Measurements from ENCODE around the gene ABHD6.
A peak's percentile ranks its signal among the peaks of the same experiment; 100 is the strongest.

ABHD6 gene

GRCh38 chr3:58324391-58325390 lies 87.1 kb downstream of the ABHD6 start:
- WGBS, 2 experiments (ENCODE audit: insufficient coverage in 2 of 2): 94 to 95% methylated on average over 4 to 5 of the region's 7 CpGs
- Histone ChIP-seq H3K4me3 (ENCODE audit: extremely low read depth, insufficient read depth, low read length, poor library complexity, severe bottlenecking) (no peak overlapping the region), H3K36me3 (ENCODE audit: control insufficient read depth, insufficient read depth, low read length) (peaks cover 6% of the 10 kb centered on the region), H3K4me1 (ENCODE audit: control insufficient read depth, insufficient read depth, low read length, poor library complexity, severe bottlenecking) (peaks cover 6% of the 10 kb centered on the region), H3K9me3 (ENCODE audit: control insufficient read depth, low read length) (no peaks in the 10 kb centered on the region), H3K27ac (ENCODE audit: low read depth, low read length, severe bottlenecking) (no peak overlapping the region)

GRCh38 chr3:58325525-58325992 lies 88.0 kb downstream of the ABHD6 start:
- no CpG with 5 or more reads among the region's 2 CpGs for whole genome bisulfite sequencing, 2 experiments (ENCODE audit: insufficient coverage in 2 of 2)
- Histone ChIP-seq H3K9me3 (ENCODE audit: control insufficient read depth, low read length) (no peaks in the 10 kb centered on the region), H3K27ac (ENCODE audit: low read depth, low read length, severe bottlenecking) (no peak overlapping the region), H3K4me3 (ENCODE audit: extremely low read depth, insufficient read depth, low read length, poor library complexity, severe bottlenecking) (no peak overlapping the region), H3K4me1 (ENCODE audit: control insufficient read depth, insufficient read depth, low read length, poor library complexity, severe bottlenecking) (peaks cover 6% of the 10 kb centered on the region), H3K36me3 (ENCODE audit: control insufficient read depth, insufficient read depth, low read length) (peaks cover 3% of the 10 kb centered on the region)

GRCh38 chr3:58326267-58326900 lies 88.8 kb downstream of the ABHD6 start:
- no peaks in the 10 kb centered on the region for H3K9me3 ChIP-seq (ENCODE audit: control insufficient read depth, low read length)
- 81 to 96% methylated on average over 5 of the region's 8 CpGs for WGBS, 2 experiments (ENCODE audit: insufficient coverage in 2 of 2)
- H3K4me3 ChIP-seq (ENCODE audit: extremely low read depth, insufficient read depth, low read length, poor library complexity, severe bottlenecking): no peak overlapping the region
- peaks cover 6% of the 10 kb centered on the region for H3K4me1 ChIP-seq (ENCODE audit: control insufficient read depth, insufficient read depth, low read length, poor library complexity, severe bottlenecking)
- H3K27ac ChIP-seq (ENCODE audit: low read depth, low read length, severe bottlenecking): no peak overlapping the region
- no peaks in the 10 kb centered on the region for H3K36me3 ChIP-seq (ENCODE audit: control insufficient read depth, insufficient read depth, low read length)

- no peaks in the 10 kb centered on the region for H3K9me3 ChIP-seq (ENCODE audit: control insufficient read depth, low read length)
- peaks cover 11% of the 10 kb centered on the region for H3K4me1 ChIP-seq (ENCODE audit: control insufficient read depth, insufficient read depth, low read length, poor library complexity, severe bottlenecking)
- 92 to 93% methylated on average over 3 to 7 of the region's 8 CpGs for WGBS, 2 experiments (ENCODE audit: insufficient coverage in 2 of 2)
- no peak overlapping the region for H3K27ac ChIP-seq (ENCODE audit: low read depth, low read length, severe bottlenecking)
- H3K4me3 ChIP-seq (ENCODE audit: extremely low read depth, insufficient read depth, low read length, poor library complexity, severe bottlenecking): no peak overlapping the region
- H3K36me3 ChIP-seq (ENCODE audit: control insufficient read depth, insufficient read depth, low read length): no peaks in the 10 kb centered on the region
Observed at GRCh38 chr3:58329150-58329921, 91.7 kb downstream of the ABHD6 start.

- WGBS, 2 experiments (ENCODE audit: insufficient coverage in 2 of 2): 90 to 95% methylated on average over 2 to 3 of the region's 5 CpGs
- Histone ChIP-seq H3K4me3 (ENCODE audit: extremely low read depth, insufficient read depth, low read length, poor library complexity, severe bottlenecking) (no peak overlapping the region), H3K36me3 (ENCODE audit: control insufficient read depth, insufficient read depth, low read length) (no peaks in the 10 kb centered on the region), H3K27ac (ENCODE audit: low read depth, low read length, severe bottlenecking) (no peak overlapping the region), H3K9me3 (ENCODE audit: control insufficient read depth, low read length) (no peaks in the 10 kb centered on the region), H3K4me1 (ENCODE audit: control insufficient read depth, insufficient read depth, low read length, poor library complexity, severe bottlenecking) (peaks cover 14% of the 10 kb centered on the region)
Observed at GRCh38 chr3:58329922-58330413, 92.4 kb downstream of the ABHD6 start.

GRCh38 chr3:58331593-58332152 lies 94.1 kb downstream of the ABHD6 start:
- WGBS, 2 experiments (ENCODE audit: insufficient coverage in 2 of 2): 92 to 100% methylated on average over 3 to 4 of the region's 4 CpGs
- Histone ChIP-seq H3K4me1 (ENCODE audit: control insufficient read depth, insufficient read depth, low read length, poor library complexity, severe bottlenecking) (peaks cover 19% of the 10 kb centered on the region), H3K27ac (ENCODE audit: low read depth, low read length, severe bottlenecking) (no peak overlapping the region), H3K9me3 (ENCODE audit: control insufficient read depth, low read length) (no peaks in the 10 kb centered on the region), H3K4me3 (ENCODE audit: extremely low read depth, insufficient read depth, low read length, poor library complexity, severe bottlenecking) (no peak overlapping the region), H3K36me3 (ENCODE audit: control insufficient read depth, insufficient read depth, low read length) (no peaks in the 10 kb centered on the region)

- Histone ChIP-seq H3K4me3 (ENCODE audit: extremely low read depth, insufficient read depth, low read length, poor library complexity, severe bottlenecking) (peak within 1 kb of the TSS; percentile 70), H3K4me1 (ENCODE audit: control insufficient read depth, insufficient read depth, low read length, poor library complexity, severe bottlenecking) (peaks cover 19% of the 10 kb centered on the region), H3K27ac (ENCODE audit: low read depth, low read length, severe bottlenecking) (peak within 1 kb of the TSS; percentile 36), H3K9me3 (ENCODE audit: control insufficient read depth, low read length) (no peaks in the 10 kb centered on the region), H3K36me3 (ENCODE audit: control insufficient read depth, insufficient read depth, low read length) (no peaks in the 10 kb centered on the region)
- 2% methylated on average over 42 to 62 of the region's 79 CpGs for WGBS, 2 experiments (ENCODE audit: insufficient coverage in 2 of 2)
Observed at GRCh38 chr3:58332575-58333188, 95.1 kb downstream of the ABHD6 start, which contains the start of gene PXK. Gene PXK (plus strand): TSS chr3:58332892. CDS start chr3:58332989, 97 bp downstream.

GRCh38 chr3:58333206-58334012 lies 95.8 kb downstream of the ABHD6 start:
- 1 to 2% methylated on average over 25 to 27 of the region's 37 CpGs for WGBS, 2 experiments (ENCODE audit: insufficient coverage in 2 of 2)
- no peaks in the 10 kb centered on the region for H3K9me3 ChIP-seq (ENCODE audit: control insufficient read depth, low read length)
- H3K27ac ChIP-seq (ENCODE audit: low read depth, low read length, severe bottlenecking): peak overlapping the region; percentile 36

GRCh38 chr3:58334013-58334321 lies 96.4 kb downstream of the ABHD6 start:
- H3K4me1 ChIP-seq (ENCODE audit: control insufficient read depth, insufficient read depth, low read length, poor library complexity, severe bottlenecking): peaks cover 19% of the 10 kb centered on the region
- H3K9me3 ChIP-seq (ENCODE audit: control insufficient read depth, low read length): no peaks in the 10 kb centered on the region
- no peak overlapping the region for H3K27ac ChIP-seq (ENCODE audit: low read depth, low read length, severe bottlenecking)
- 33 to 72% methylated on average over 1 to 2 of the region's 4 CpGs for WGBS, 2 experiments (ENCODE audit: insufficient coverage in 2 of 2)
- peak overlapping the region; percentile 70 for H3K4me3 ChIP-seq (ENCODE audit: extremely low read depth, insufficient read depth, low read length, poor library complexity, severe bottlenecking)
- H3K36me3 ChIP-seq (ENCODE audit: control insufficient read depth, insufficient read depth, low read length): no peaks in the 10 kb centered on the region

More at GRCh38 chr3:58333206-58334012, 95.8 kb downstream of the ABHD6 start:
- Histone ChIP-seq H3K36me3 (ENCODE audit: control insufficient read depth, insufficient read depth, low read length) (no peaks in the 10 kb centered on the region), H3K4me3 (ENCODE audit: extremely low read depth, insufficient read depth, low read length, poor library complexity, severe bottlenecking) (peak overlapping the region; percentile 70), H3K4me1 (ENCODE audit: control insufficient read depth, insufficient read depth, low read length, poor library complexity, severe bottlenecking) (peaks cover 19% of the 10 kb centered on the region)

All from mesodermal cell (in vitro differentiated cells).